ENCODE measurements around the gene SSR2.

DNA sequence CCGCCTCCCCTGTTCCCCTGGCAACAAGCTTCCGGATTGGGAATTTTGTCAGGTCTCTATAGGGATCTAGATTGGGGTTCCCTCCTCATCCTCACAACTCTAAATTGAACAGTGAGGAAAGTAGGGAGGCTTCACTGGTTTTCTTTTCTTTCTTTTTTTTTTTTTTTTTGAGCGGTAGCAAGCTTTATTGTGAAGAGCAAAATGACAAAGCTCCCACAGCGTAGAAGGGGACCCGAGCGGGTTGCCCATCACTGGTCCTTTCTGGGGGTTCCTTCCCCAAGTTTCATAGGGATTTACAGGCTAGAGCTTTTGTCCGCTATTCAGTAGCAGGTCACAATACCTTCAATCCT, 52.7 kb downstream of the SSR2 start:
- TF ChIP-seq, protein P1, sequence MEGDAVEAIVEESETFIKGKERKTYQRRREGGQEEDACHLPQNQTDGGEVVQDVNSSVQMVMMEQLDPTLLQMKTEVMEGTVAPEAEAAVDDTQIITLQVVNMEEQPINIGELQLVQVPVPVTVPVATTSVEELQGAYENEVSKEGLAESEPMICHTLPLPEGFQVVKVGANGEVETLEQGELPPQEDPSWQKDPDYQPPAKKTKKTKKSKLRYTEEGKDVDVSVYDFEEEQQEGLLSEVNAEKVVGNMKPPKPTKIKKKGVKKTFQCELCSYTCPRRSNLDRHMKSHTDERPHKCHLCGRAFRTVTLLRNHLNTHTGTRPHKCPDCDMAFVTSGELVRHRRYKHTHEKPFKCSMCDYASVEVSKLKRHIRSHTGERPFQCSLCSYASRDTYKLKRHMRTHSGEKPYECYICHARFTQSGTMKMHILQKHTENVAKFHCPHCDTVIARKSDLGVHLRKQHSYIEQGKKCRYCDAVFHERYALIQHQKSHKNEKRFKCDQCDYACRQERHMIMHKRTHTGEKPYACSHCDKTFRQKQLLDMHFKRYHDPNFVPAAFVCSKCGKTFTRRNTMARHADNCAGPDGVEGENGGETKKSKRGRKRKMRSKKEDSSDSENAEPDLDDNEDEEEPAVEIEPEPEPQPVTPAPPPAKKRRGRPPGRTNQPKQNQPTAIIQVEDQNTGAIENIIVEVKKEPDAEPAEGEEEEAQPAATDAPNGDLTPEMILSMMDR (IDR thresholded peaks at IDR 0.05): no peak
- TF ChIP-seq EP300 (IDR thresholded peaks at IDR 0.05) (no peak), POLR2AphosphoS5 (IDR thresholded peaks at IDR 0.05) (no peak)
